NB4 (cell line): ENCODE results near the gene MYO9B.

Experiments
- CTCF ChIP-seq: IDR thresholded peaks from one replicate; pipeline ENCODE4 v1.5.1; 2012; ENCODE audit warnings: low read depth, low read length
- MAX ChIP-seq: IDR thresholded peaks from 2 replicates; pipeline ENCODE4 v1.6.1; 2011; ENCODE audit warnings: low read depth, low read length
- MYC ChIP-seq: IDR thresholded peaks from 2 replicates; pipeline ENCODE4 v1.6.1; 2011; ENCODE audit warnings: low read depth, low read length
- POLR2A ChIP-seq: IDR thresholded peaks from 2 replicates; pipeline ENCODE4 v1.6.1; 2011; ENCODE audit warnings: mild to moderate bottlenecking; ENCODE audit not compliant: insufficient read length; ENCODE audit errors: extremely low read depth

DNA sequence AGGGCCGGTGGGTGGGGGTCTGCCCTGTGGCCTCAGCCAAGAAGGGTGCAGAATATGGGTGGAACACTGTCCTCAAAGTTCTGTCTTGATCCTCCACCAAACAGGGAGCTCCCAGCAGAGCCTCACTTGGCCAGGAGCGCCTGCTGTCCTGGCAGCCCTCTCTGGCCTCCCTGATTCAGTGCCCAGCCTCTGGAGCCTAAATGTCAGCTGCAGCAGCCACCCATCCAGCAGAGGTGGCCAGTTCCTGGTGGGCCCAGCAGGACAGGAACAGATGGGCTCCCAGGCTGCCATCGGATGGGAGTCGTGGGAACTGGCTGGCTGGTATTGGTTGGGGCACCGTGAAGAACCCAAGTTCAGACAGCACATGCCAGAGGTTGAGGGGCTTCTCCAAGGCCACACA lies 137.8 kb downstream of the MYO9B start:
- TF ChIP-seq CTCF (no peak), POLR2A (no peak), MAX (no peak), MYC (no peak)
